HEK293 (cell line): Measurements from ENCODE around the gene SCART1.
"Not testable (repeated sequence)": the region's sequence is repeated elsewhere in the genome, so short reads cannot be mapped to it uniquely, and the experiment has no call there.

ENCODE experiments used
- CTCF ChIA-PET: fragments of 350-600 bp; formaldehyde crosslinking; extraction: SDS; loops from one replicate; lab custom pipeline; 2021; ENCODE audit warnings: antibody characterized with exemption; lab: Yijun Ruan, JAX
- POLR2A ChIA-PET: fragments of 300-600 bp; formaldehyde crosslinking; extraction: SDS; loops from one replicate; lab custom pipeline; 2020; ENCODE audit warnings: antibody characterized with exemption, inconsistent platforms; lab: Yijun Ruan, JAX
- H3K27ac ChIP-seq: fragments of 200-500 bp; sonication (Bioruptor generic); 2 replicates; pipeline ENCODE4 v1.5.1; 2014; ENCODE audit warnings: low read depth, low read length, control low read depth, inconsistent platforms; ENCODE audit errors: extremely low read depth
- H3K36me3 ChIP-seq, 2 experiments: fragments of 200-500 bp in 1 of 2; sonication (Bioruptor generic) in 1 of 2; 1 replicate in 1 of 2; 2 replicates in 1 of 2; pipeline ENCODE4 v1.5.1; 2014 to 2017; ENCODE audit warnings: inconsistent platforms in 2 of 2, low read length in 2 of 2; ENCODE audit not compliant: control insufficient read depth in 2 of 2, insufficient read depth in 1 of 2
- H3K4me1 ChIP-seq: fragments of 200-500 bp; sonication (Bioruptor generic); 2 replicates; pipeline ENCODE4 v1.5.1; 2014; ENCODE audit warnings: mild to moderate bottlenecking, low read length, inconsistent platforms; ENCODE audit not compliant: control insufficient read depth, insufficient read depth
- H3K4me3 ChIP-seq: 2 replicates; pipeline ENCODE4 v1.5.1; 2011; ENCODE audit warnings: low read depth, mild to moderate bottlenecking, control low read depth, low read length, moderate library complexity
- H3K9me3 ChIP-seq: fragments of 200-500 bp; sonication (Bioruptor generic); 2 replicates; pipeline ENCODE4 v1.5.1; 2014; ENCODE audit warnings: low read depth, low read length, inconsistent platforms; ENCODE audit not compliant: control insufficient read depth, insufficient read depth
- MEIS1 ChIP-seq: sonication (generic); formaldehyde crosslinking; IDR thresholded peaks from 2 replicates; pipeline ENCODE4 v1.8.1; 2022; ENCODE audit warnings: missing genetic modification reagents, mild to moderate bottlenecking, borderline replicate concordance
- TRIM28 ChIP-seq: IDR thresholded peaks from 2 replicates; pipeline ENCODE4 v1.6.1; 2011; ENCODE audit warnings: low read length, control low read depth, borderline replicate concordance
- ZNF146 ChIP-seq: fragments of 450-650 bp; formaldehyde crosslinking; IDR thresholded peaks from 2 replicates; pipeline ENCODE4 v1.5.1; 2016; ENCODE audit warnings: missing biosample characterization, missing genetic modification characterization
- ZNF302 ChIP-seq: fragments of 450-650 bp; formaldehyde crosslinking; IDR thresholded peaks from 2 replicates; pipeline ENCODE4 v1.5.1; 2016; ENCODE audit warnings: missing biosample characterization, missing genetic modification characterization, low read depth
- ZNF341 ChIP-seq: fragments of 450-650 bp; formaldehyde crosslinking; IDR thresholded peaks from 2 replicates; pipeline ENCODE4; 2016; ENCODE audit warnings: low read depth, missing biosample characterization, missing genetic modification characterization
- ZNF354C ChIP-seq: fragments of 450-650 bp; formaldehyde crosslinking; IDR thresholded peaks from 2 replicates; pipeline ENCODE4 v1.5.1; 2016; ENCODE audit warnings: missing biosample characterization, missing genetic modification characterization, low read depth, borderline replicate concordance
- ZNF658 ChIP-seq: fragments of 450-650 bp; formaldehyde crosslinking; IDR thresholded peaks from 2 replicates; pipeline ENCODE4; 2016; ENCODE audit warnings: missing biosample characterization, missing genetic modification characterization
- ZNF747 ChIP-seq: fragments of 450-650 bp; formaldehyde crosslinking; IDR thresholded peaks from 2 replicates; pipeline ENCODE4 v1.5.1; 2016; ENCODE audit warnings: missing biosample characterization, missing genetic modification characterization
- ZXDB ChIP-seq: fragments of 450-650 bp; formaldehyde crosslinking; IDR thresholded peaks from 2 replicates; pipeline ENCODE4 v1.5.1; 2016; ENCODE audit warnings: missing biosample characterization, missing genetic modification characterization
- TF ChIP-seq, protein P1 (sequence below): fragments of 450-650 bp; formaldehyde crosslinking; IDR thresholded peaks from 2 replicates; pipeline ENCODE4 v1.5.1; 2017; ENCODE audit warnings: missing biosample characterization, mild to moderate bottlenecking, missing genetic modification characterization, moderate library complexity
- TF ChIP-seq, protein P2 (sequence below): fragments of 450-650 bp; formaldehyde crosslinking; optimal IDR thresholded peaks from 2 replicates; pipeline ENCODE3; 2016; ENCODE audit warnings: missing biosample characterization, mild to moderate bottlenecking, missing genetic modification characterization
- TF ChIP-seq, protein P3 (sequence below): fragments of 450-650 bp; formaldehyde crosslinking; IDR thresholded peaks from 2 replicates; pipeline ENCODE4 v1.5.1; 2016; ENCODE audit warnings: missing biosample characterization, missing genetic modification characterization

The SCART1 gene

DNA sequence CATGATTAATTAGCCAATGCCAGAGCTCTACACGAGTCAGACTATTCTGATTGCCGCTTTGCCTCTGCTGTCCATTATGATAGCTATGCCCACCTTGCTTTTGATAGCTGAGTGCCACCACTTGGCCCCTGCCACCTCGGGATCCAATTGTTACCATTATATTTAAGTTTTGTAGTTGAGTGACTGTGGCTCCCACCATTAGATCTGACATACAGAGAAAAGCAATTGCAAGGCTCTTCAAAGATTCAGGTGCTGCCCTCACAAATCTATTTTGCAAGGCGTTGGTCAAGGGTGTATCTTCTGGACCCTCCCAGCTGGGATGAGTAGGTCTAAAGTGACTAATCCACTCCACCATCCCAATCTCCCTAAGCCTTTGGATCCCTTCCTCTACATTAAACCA is 47.2 kb downstream of the SCART1 start:
- CTCF ChIA-PET, result interaction anchor here (0.6 kb wide), 1 partner anchor 28 kb away, joined by 3 read pairs; no protein-coding TSS in a partner anchor
- H3K4me1 ChIP-seq, H3K27ac ChIP-seq, POLR2A ChIA-PET, H3K9me3 ChIP-seq, H3K4me3 ChIP-seq, H3K36me3 ChIP-seq: not testable (repeated sequence)
- peak; percentile 92 for TF ChIP-seq ZNF302 (tag by site-specific recombination)

DNA sequence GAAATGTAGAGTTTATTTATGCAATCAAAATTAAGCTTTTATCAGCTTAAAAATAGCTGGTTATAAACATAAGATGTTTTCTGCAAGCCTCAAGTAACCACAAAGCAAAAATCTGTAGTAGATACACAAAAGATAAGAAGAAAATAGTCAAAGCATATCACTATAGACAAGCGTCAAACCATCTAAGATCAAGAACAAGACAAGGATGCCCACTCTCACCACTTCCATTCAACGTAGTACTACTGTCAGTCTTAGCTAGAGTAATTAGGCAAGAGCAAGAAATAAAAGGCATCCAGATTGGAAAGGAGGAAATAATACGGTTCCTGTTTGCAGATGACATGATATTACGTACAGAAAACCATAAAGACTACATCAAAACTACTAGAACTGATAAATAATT is 56.0 kb downstream of the SCART1 start:
- TF ChIP-seq, protein P1, sequence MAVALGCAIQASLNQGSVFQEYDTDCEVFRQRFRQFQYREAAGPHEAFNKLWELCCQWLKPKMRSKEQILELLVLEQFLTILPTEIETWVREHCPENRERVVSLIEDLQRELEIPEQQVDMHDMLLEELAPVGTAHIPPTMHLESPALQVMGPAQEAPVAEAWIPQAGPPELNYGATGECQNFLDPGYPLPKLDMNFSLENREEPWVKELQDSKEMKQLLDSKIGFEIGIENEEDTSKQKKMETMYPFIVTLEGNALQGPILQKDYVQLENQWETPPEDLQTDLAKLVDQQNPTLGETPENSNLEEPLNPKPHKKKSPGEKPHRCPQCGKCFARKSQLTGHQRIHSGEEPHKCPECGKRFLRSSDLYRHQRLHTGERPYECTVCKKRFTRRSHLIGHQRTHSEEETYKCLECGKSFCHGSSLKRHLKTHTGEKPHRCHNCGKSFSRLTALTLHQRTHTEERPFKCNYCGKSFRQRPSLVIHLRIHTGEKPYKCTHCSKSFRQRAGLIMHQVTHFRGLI (tag by site-specific recombination), result no peak
- TF ChIP-seq ZNF341 (tag by site-specific recombination) (no peak), ZXDB (no peak), ZNF354C (tag by site-specific recombination) (no peak), ZNF747 (no peak), MEIS1 (CRISPR knock-in tag) (no peak)
- TF ChIP-seq, protein P2, sequence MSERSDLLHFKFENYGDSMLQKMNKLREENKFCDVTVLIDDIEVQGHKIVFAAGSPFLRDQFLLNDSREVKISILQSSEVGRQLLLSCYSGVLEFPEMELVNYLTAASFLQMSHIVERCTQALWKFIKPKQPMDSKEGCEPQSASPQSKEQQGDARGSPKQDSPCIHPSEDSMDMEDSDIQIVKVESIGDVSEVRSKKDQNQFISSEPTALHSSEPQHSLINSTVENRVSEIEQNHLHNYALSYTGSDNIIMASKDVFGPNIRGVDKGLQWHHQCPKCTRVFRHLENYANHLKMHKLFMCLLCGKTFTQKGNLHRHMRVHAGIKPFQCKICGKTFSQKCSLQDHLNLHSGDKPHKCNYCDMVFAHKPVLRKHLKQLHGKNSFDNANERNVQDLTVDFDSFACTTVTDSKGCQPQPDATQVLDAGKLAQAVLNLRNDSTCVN (tag by site-specific recombination), result no peak
- TF ChIP-seq, protein P3, sequence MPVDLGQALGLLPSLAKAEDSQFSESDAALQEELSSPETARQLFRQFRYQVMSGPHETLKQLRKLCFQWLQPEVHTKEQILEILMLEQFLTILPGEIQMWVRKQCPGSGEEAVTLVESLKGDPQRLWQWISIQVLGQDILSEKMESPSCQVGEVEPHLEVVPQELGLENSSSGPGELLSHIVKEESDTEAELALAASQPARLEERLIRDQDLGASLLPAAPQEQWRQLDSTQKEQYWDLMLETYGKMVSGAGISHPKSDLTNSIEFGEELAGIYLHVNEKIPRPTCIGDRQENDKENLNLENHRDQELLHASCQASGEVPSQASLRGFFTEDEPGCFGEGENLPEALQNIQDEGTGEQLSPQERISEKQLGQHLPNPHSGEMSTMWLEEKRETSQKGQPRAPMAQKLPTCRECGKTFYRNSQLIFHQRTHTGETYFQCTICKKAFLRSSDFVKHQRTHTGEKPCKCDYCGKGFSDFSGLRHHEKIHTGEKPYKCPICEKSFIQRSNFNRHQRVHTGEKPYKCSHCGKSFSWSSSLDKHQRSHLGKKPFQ, result no peak
- CTCF ChIA-PET, result interaction anchor here (0.7 to 2.3 kb wide), 4 partner anchors 9 to 78 kb away, joined by 3 to 12 read pairs (median 4); no protein-coding TSS in a partner anchor
- Histone ChIP-seq H3K27ac (no peak overlapping the region), H3K36me3 (no peaks in the 10 kb centered on the region), H3K9me3 (no peaks in the 10 kb centered on the region), H3K4me1 (no peaks in the 10 kb centered on the region), H3K4me3 (no peak overlapping the region)
- POLR2A ChIA-PET, result no interaction called here

DNA sequence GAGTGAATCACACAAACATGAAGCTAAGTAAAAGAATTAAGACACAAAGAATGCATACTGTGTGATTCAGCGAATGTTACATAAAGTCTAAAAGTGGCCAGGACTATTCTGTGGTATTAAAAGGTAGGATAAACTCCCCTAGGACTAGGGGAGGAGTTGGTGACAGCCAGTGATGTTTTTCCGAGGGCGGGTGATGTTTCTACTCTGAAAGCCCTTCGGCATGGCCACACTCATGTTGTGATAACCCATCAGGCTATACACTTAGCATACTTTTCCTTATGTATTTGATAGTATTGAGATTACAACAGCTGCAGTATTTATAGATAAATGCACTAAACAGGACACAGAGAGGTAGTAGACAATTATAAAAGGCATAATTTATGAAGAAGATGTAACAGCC is 57.7 kb downstream of the SCART1 start:
- CTCF ChIA-PET, result interaction anchor here (0.7 to 1.3 kb wide), 2 partner anchors 8 to 368 kb away, joined by 3 to 5 read pairs; no protein-coding TSS in a partner anchor

DNA sequence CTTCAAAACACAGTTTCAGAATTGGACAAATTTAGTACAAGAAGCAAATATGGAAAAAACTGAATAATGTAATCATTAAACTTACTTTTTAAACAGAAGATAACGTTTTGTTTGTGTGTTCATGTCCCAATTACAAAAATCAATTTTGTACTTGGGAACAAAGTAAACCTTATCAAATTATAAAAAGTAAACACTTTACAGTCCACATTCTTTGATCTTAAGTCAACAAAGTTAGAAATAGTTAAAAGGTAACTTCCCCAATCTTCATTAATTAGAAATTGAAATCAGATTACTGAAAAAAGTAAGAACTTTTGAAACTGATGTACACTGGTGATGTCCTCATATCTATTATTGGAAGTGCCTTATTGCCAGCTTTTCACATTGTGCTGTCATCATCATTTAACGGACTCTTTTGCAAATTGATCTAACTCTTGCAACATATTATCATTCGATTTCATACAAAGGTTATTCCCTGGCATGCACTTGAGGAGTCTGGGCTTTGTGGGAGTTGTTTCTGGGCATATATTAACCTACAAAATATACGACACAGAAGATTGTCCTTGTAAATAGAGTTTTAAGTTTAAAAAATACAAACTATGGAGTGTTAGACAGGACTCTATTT is 58.3 kb downstream of the SCART1 start:
- no peak for TF ChIP-seq TRIM28
- TF ChIP-seq ZNF354C (tag by site-specific recombination), result no peak
- H3K4me1 ChIP-seq, result no peaks in the 10 kb centered on the region

More for the DNA sequence above, 57.7 kb downstream of the SCART1 start:
- Histone ChIP-seq H3K27ac (no peak overlapping the region), H3K36me3 (no peaks in the 10 kb centered on the region), H3K4me1 (no peaks in the 10 kb centered on the region), H3K9me3 (no peaks in the 10 kb centered on the region), H3K4me3 (no peak overlapping the region)
- POLR2A ChIA-PET, result no interaction called here
- peak; percentile 23; the same call in 1 of the 2 replicates for TF ChIP-seq ZNF341 (tag by site-specific recombination)
- TF ChIP-seq ZNF146 (tag by site-specific recombination), result peak; percentile 76; the same call in 1 of the 2 replicates
- no peak for TF ChIP-seq ZNF658 (tag by site-specific recombination)

More for the DNA sequence above, 58.3 kb downstream of the SCART1 start:
- H3K36me3 ChIP-seq, result no peaks in the 10 kb centered on the region
- no peak overlapping the region for H3K4me3 ChIP-seq
- ChIA-PET CTCF (interaction anchor here (1.3 kb wide), 1 partner anchor 8 kb away, joined by 5 read pairs; no protein-coding TSS in a partner anchor), POLR2A (no interaction called here)
- H3K27ac ChIP-seq, result no peak overlapping the region
- H3K9me3 ChIP-seq, result no peaks in the 10 kb centered on the region
